H9 (cell line): ENCODE measurements around the gene HHIPL2. TPM values are rescaled to one million over a fixed set of nuclear protein-coding genes. Genes with fewer than 3 reads are reported as not detected.
"Not testable (repeated sequence)": the region's sequence is repeated elsewhere in the genome, so short reads cannot be mapped to it uniquely, and the experiment has no call there.

Source experiments
- DNase-seq: peaks from one replicate; pipeline ENCODE4 v3.0.0-alpha.2; 2017
- H2AFZ ChIP-seq: one replicate; pipeline ENCODE4 v1.6.1; 2013; ENCODE audit warnings: mild to moderate bottlenecking, low read length, control low read depth, moderate library complexity
- H2AK5ac ChIP-seq: 2 replicates; pipeline ENCODE4 v1.6.1; 2013; ENCODE audit warnings: low read length, control low read depth, mixed read lengths; ENCODE audit not compliant: insufficient read length
- H2BK120ac ChIP-seq: one replicate; pipeline ENCODE4 v1.6.1; 2013; ENCODE audit warnings: low read depth, mild to moderate bottlenecking, low read length, control low read depth, inconsistent platforms; ENCODE audit not compliant: poor library complexity, severe bottlenecking
- H2BK12ac ChIP-seq: 2 replicates; pipeline ENCODE4 v1.6.1; 2013; ENCODE audit warnings: low read length, control low read depth, mixed read lengths, low read depth; ENCODE audit not compliant: insufficient read length
- H2BK15ac ChIP-seq: 2 replicates; pipeline ENCODE4 v1.6.1; 2013; ENCODE audit warnings: low read depth, low read length, control low read depth
- H2BK20ac ChIP-seq: one replicate; pipeline ENCODE4 v1.6.1; 2013; ENCODE audit warnings: low read depth, mild to moderate bottlenecking, low read length, control low read depth, inconsistent platforms; ENCODE audit not compliant: poor library complexity, severe bottlenecking
- H2BK5ac ChIP-seq: 2 replicates; pipeline ENCODE4 v1.6.1; 2013; ENCODE audit warnings: low read length, control low read depth, mixed read lengths; ENCODE audit not compliant: insufficient read length
- H3K14ac ChIP-seq: 2 replicates; pipeline ENCODE4 v1.6.1; 2013; ENCODE audit warnings: low read length, control low read depth; ENCODE audit not compliant: insufficient read depth
- H3K18ac ChIP-seq: 2 replicates; pipeline ENCODE4 v1.6.1; 2013; ENCODE audit warnings: low read depth, mild to moderate bottlenecking, mixed read lengths, low read length, control low read depth; ENCODE audit not compliant: insufficient read length
- H3K23ac ChIP-seq: 2 replicates; pipeline ENCODE4 v1.6.1; 2013; ENCODE audit warnings: low read length, control low read depth, mixed read lengths, low read depth; ENCODE audit not compliant: insufficient read length
- H3K23me2 ChIP-seq: 2 replicates; pipeline ENCODE4 v1.6.1; 2013; ENCODE audit warnings: low read depth, mild to moderate bottlenecking, mixed read lengths, low read length, control low read depth; ENCODE audit not compliant: insufficient read length, poor library complexity, severe bottlenecking
- H3K27ac ChIP-seq: 2 replicates; pipeline ENCODE4 v1.5.1; 2013; ENCODE audit warnings: low read length, control low read depth, mixed read lengths, low read depth; ENCODE audit not compliant: insufficient read length
- H3K27me3 ChIP-seq: 2 replicates; pipeline ENCODE4 v1.6.1; 2013; ENCODE audit warnings: low read length, control low read depth, inconsistent platforms; ENCODE audit not compliant: insufficient read depth
- H3K4ac ChIP-seq: 2 replicates; pipeline ENCODE4 v1.6.1; 2013; ENCODE audit warnings: low read depth, mild to moderate bottlenecking, control low read depth, inconsistent platforms, low read length, moderate library complexity
- H3K4me1 ChIP-seq: 2 replicates; pipeline ENCODE4 v1.6.1; 2013; ENCODE audit warnings: low read length, control low read depth, inconsistent platforms; ENCODE audit not compliant: insufficient read depth
- H3K4me2 ChIP-seq: 2 replicates; pipeline ENCODE4 v1.6.1; 2013; ENCODE audit warnings: low read length, control low read depth, mixed read lengths; ENCODE audit not compliant: insufficient read length, insufficient read depth
- H3K56ac ChIP-seq: 2 replicates; pipeline ENCODE4 v1.6.1; 2013; ENCODE audit warnings: low read depth, mild to moderate bottlenecking, mixed read lengths, low read length, control low read depth; ENCODE audit not compliant: insufficient read length
- H3K79me1 ChIP-seq: 2 replicates; pipeline ENCODE4 v1.6.1; 2013; ENCODE audit warnings: low read depth, mild to moderate bottlenecking, moderate library complexity, low read length, control low read depth, inconsistent platforms; ENCODE audit not compliant: insufficient read depth, poor library complexity, severe bottlenecking
- H3K79me2 ChIP-seq: 2 replicates; pipeline ENCODE4 v1.6.1; 2013; ENCODE audit warnings: low read length, control low read depth, inconsistent platforms; ENCODE audit not compliant: insufficient read depth
- H3K9ac ChIP-seq: 2 replicates; pipeline ENCODE4 v1.6.1; 2013; ENCODE audit warnings: low read length, control low read depth, mixed read lengths; ENCODE audit not compliant: insufficient read length; ENCODE audit errors: extremely low read depth
- H3K9me3 ChIP-seq: one replicate; pipeline ENCODE4 v1.6.1; 2013; ENCODE audit warnings: low read depth, low read length, inconsistent platforms; ENCODE audit not compliant: control insufficient read depth
- H3T11ph ChIP-seq: one replicate; pipeline ENCODE4 v1.6.1; 2013; ENCODE audit warnings: mild to moderate bottlenecking, low read length, control low read depth, inconsistent platforms
- H4K20me1 ChIP-seq: one replicate; pipeline ENCODE4 v1.6.1; 2013; ENCODE audit not compliant: control insufficient read depth, insufficient read length, insufficient read depth
- H4K5ac ChIP-seq: 2 replicates; pipeline ENCODE4 v1.6.1; 2013; ENCODE audit warnings: low read depth, mild to moderate bottlenecking, mixed read lengths, low read length, control low read depth; ENCODE audit not compliant: insufficient read length
- H4K8ac ChIP-seq: replicated peaks from 2 replicates; pipeline ENCODE4 v1.6.1; 2013; ENCODE audit warnings: low read length, control low read depth, mixed read lengths, low read depth; ENCODE audit not compliant: insufficient read length
- H4K91ac ChIP-seq: 2 replicates; pipeline ENCODE4 v1.6.1; 2013; ENCODE audit warnings: low read depth, mild to moderate bottlenecking, moderate library complexity, mixed read lengths, low read length, control low read depth; ENCODE audit not compliant: insufficient read length
- H3K27ac Mint-ChIP-seq, 3 experiments: 2 replicates in 2 of 3; 3 replicates in 1 of 3; pipeline ENCODE4 v1.8.0; 2020 to 2021; ENCODE audit warnings: mixed read lengths in 3 of 3, mild to moderate bottlenecking in 1 of 3, moderate library complexity in 1 of 3
- H3K27me3 Mint-ChIP-seq: 2 replicates; pipeline ENCODE4 v1.8.0; 2021; ENCODE audit warnings: low read depth, mild to moderate bottlenecking, moderate library complexity, mixed read lengths
- H3K36me3 Mint-ChIP-seq, 3 experiments: 2 replicates in 2 of 3; 3 replicates in 1 of 3; pipeline ENCODE4 v1.8.0; 2020 to 2021; ENCODE audit warnings: low read depth in 3 of 3, mixed read lengths in 3 of 3; ENCODE audit not compliant: insufficient read depth in 1 of 3
- H3K4me1 Mint-ChIP-seq, 2 experiments: 2 replicates each; pipeline ENCODE4 v1.8.0; 2020; ENCODE audit warnings: mixed read lengths in 2 of 2
- H3K4me3 Mint-ChIP-seq, 2 experiments: 2 replicates in 1 of 2; 3 replicates in 1 of 2; pipeline ENCODE4 v1.8.0; 2020 to 2021; ENCODE audit warnings: mild to moderate bottlenecking in 2 of 2, mixed read lengths in 2 of 2, moderate library complexity in 1 of 2
- H3K9me3 Mint-ChIP-seq, 2 experiments: 2 replicates in 1 of 2; 3 replicates in 1 of 2; pipeline ENCODE4 v1.8.0; 2020; ENCODE audit warnings: mild to moderate bottlenecking in 2 of 2, mixed read lengths in 2 of 2, moderate library complexity in 1 of 2
- WGBS: extraction: QIAGEN DNeasy Blood & Tissue Kit; methylation state at CpG from one replicate; pipeline ENCODE4 v1.1.7; 2013; ENCODE audit warnings: missing lambda C conversion rate, low lambda C conversion rate, mixed read lengths; ENCODE audit not compliant: insufficient read length; ENCODE audit errors: extremely low coverage; 5-methylcytosine and 5-hydroxymethylcytosine counted together
- total RNA-seq: library from RNA; stranded (reverse); gene quantifications from 2 replicates; pipeline ENCODE4 v1.2.1, GENCODE V29; 2021

HHIPL2 gene
- total RNA-seq, 1 experiment from 2014 or later = 0.39 TPM

GRCh38 chr1:222487774-222488173, 60.1 kb downstream of the HHIPL2 start:
- H4K91ac ChIP-seq, H3K79me2 ChIP-seq, H3K27ac Mint-ChIP-seq, H3K14ac ChIP-seq, H3K4me2 ChIP-seq, H3K18ac ChIP-seq, H2BK20ac ChIP-seq, H2BK12ac ChIP-seq, DNase-seq, H3K23me2 ChIP-seq, H3K27ac ChIP-seq, H4K5ac ChIP-seq, H3K36me3 Mint-ChIP-seq, H3K27me3 Mint-ChIP-seq, H3K23ac ChIP-seq, H3K4me1 ChIP-seq, H3K27me3 ChIP-seq, H3K9me3 ChIP-seq, H2AK5ac ChIP-seq, H3T11ph ChIP-seq, H3K9me3 Mint-ChIP-seq, H3K9ac ChIP-seq, H2AFZ ChIP-seq, H2BK120ac ChIP-seq, H2BK5ac ChIP-seq, H3K4me3 Mint-ChIP-seq, H3K4me1 Mint-ChIP-seq, H3K79me1 ChIP-seq, H3K56ac ChIP-seq, H2BK15ac ChIP-seq, H4K8ac ChIP-seq, H3K4ac ChIP-seq, H4K20me1 ChIP-seq: not testable (repeated sequence)
- no CpG with 5 or more reads among the region's 27 CpGs for WGBS

- not testable (repeated sequence) for H4K8ac ChIP-seq, H2BK20ac ChIP-seq, H3K4me2 ChIP-seq, H4K91ac ChIP-seq, H3K79me2 ChIP-seq, H4K20me1 ChIP-seq, H3K27ac Mint-ChIP-seq, H2BK15ac ChIP-seq, H2BK120ac ChIP-seq, DNase-seq, H3K56ac ChIP-seq, H3K23ac ChIP-seq, H2BK5ac ChIP-seq, H3K18ac ChIP-seq, H3K4me1 Mint-ChIP-seq, H2BK12ac ChIP-seq, H3K4ac ChIP-seq, H3K27ac ChIP-seq, H3K14ac ChIP-seq, H3K79me1 ChIP-seq, H3T11ph ChIP-seq, H3K9me3 Mint-ChIP-seq, H2AK5ac ChIP-seq, H3K9me3 ChIP-seq, H3K27me3 ChIP-seq, H3K36me3 Mint-ChIP-seq, H2AFZ ChIP-seq, H4K5ac ChIP-seq, H3K9ac ChIP-seq, H3K23me2 ChIP-seq, H3K4me1 ChIP-seq, H3K4me3 Mint-ChIP-seq, H3K27me3 Mint-ChIP-seq
- no CpG with 5 or more reads among the region's 4 CpGs for WGBS
Measured at GRCh38 chr1:222484005-222484404, 63.9 kb downstream of the HHIPL2 start.
